OCI-LY1 (cell line): Measurements from ENCODE around the gene MAP4K4.

Source experiments
- H2AFZ ChIP-seq: fragments of 200-600 bp; sonication (generic), shearing (Covaris generic); 2 replicates; pipeline ENCODE4 v1.6.0; 2014; ENCODE audit warnings: antibody characterized with exemption, mild to moderate bottlenecking, low read length
- H3F3A ChIP-seq: fragments of 200-600 bp; sonication (generic), shearing (Covaris generic); 2 replicates; pipeline ENCODE4 v1.6.0; 2014; ENCODE audit warnings: mild to moderate bottlenecking, antibody characterized with exemption, low read length, moderate library complexity; ENCODE audit not compliant: insufficient read depth
- H3K27ac ChIP-seq: fragments of 200-600 bp; sonication (generic); 2 replicates; pipeline ENCODE4 v1.5.1; 2014; ENCODE audit warnings: low read length, mixed run types, mild to moderate bottlenecking, low read depth; ENCODE audit not compliant: poor library complexity, severe bottlenecking
- H3K27me3 ChIP-seq: fragments of 200-600 bp; sonication (generic); 2 replicates; pipeline ENCODE4 v1.6.0; 2014; ENCODE audit warnings: antibody characterized with exemption, mild to moderate bottlenecking, low read length, moderate library complexity; ENCODE audit not compliant: insufficient read depth
- H3K36me3 ChIP-seq: fragments of 200-600 bp; sonication (generic); 2 replicates; pipeline ENCODE4 v1.6.1; 2014; ENCODE audit warnings: mild to moderate bottlenecking, antibody characterized with exemption, low read length, moderate library complexity, mixed read lengths; ENCODE audit not compliant: insufficient read depth
- H3K4me1 ChIP-seq: fragments of 200-600 bp; sonication (generic); 2 replicates; pipeline ENCODE4 v1.5.1; 2014; ENCODE audit warnings: mild to moderate bottlenecking, low read length, moderate library complexity; ENCODE audit not compliant: insufficient read depth, severe bottlenecking
- H3K4me2 ChIP-seq: fragments of 200-600 bp; sonication (generic), shearing (Covaris generic); 2 replicates; pipeline ENCODE4 v1.6.1; 2014; ENCODE audit warnings: low read length
- H3K4me3 ChIP-seq: fragments of 200-600 bp; sonication (generic); 2 replicates; pipeline ENCODE4 v1.5.1; 2014; ENCODE audit warnings: low read length, low read depth, mild to moderate bottlenecking, mixed read lengths; ENCODE audit not compliant: poor library complexity, severe bottlenecking
- H3K79me2 ChIP-seq: fragments of 200-600 bp; shearing (Covaris generic); 2 replicates; pipeline ENCODE4 v1.6.1; 2016; ENCODE audit warnings: mixed run types, low read length, mixed read lengths; ENCODE audit not compliant: insufficient read depth
- H3K9ac ChIP-seq: fragments of 200-600 bp; sonication (generic), shearing (Covaris generic); 2 replicates; pipeline ENCODE4 v1.6.1; 2014; ENCODE audit warnings: mild to moderate bottlenecking, low read length, mixed read lengths
- H3K9me2 ChIP-seq: fragments of 200-600 bp; sonication (generic), shearing (Covaris generic); 2 replicates; pipeline ENCODE4 v1.6.1; 2014; ENCODE audit warnings: low read depth, mild to moderate bottlenecking, low read length, mixed read lengths
- H3K9me3 ChIP-seq: fragments of 200-600 bp; shearing (Covaris generic); 2 replicates; pipeline ENCODE4 v1.6.1; 2014; ENCODE audit warnings: low read length, mixed read lengths
- H4K20me1 ChIP-seq: fragments of 200-600 bp; sonication (generic), shearing (Covaris generic); 2 replicates; pipeline ENCODE4 v1.6.0; 2016; ENCODE audit warnings: mild to moderate bottlenecking, low read length; ENCODE audit not compliant: insufficient read depth
- EZH2 ChIP-seq: fragments of 200-600 bp; sonication (generic), shearing (Covaris generic); IDR thresholded peaks from 2 replicates; pipeline ENCODE4 v1.8.0; 2017; ENCODE audit warnings: borderline replicate concordance, mixed run types, mild to moderate bottlenecking, antibody characterized with exemption, low read length, moderate library complexity, mixed read lengths
- TF ChIP-seq, protein P1 (sequence below): fragments of 200-600 bp; sonication (generic), shearing (Covaris generic); IDR thresholded peaks from 2 replicates; pipeline ENCODE4 v1.5.1; 2017; ENCODE audit warnings: mild to moderate bottlenecking, antibody characterized with exemption, low read length, moderate library complexity, mixed read lengths

Gene MAP4K4

DNA sequence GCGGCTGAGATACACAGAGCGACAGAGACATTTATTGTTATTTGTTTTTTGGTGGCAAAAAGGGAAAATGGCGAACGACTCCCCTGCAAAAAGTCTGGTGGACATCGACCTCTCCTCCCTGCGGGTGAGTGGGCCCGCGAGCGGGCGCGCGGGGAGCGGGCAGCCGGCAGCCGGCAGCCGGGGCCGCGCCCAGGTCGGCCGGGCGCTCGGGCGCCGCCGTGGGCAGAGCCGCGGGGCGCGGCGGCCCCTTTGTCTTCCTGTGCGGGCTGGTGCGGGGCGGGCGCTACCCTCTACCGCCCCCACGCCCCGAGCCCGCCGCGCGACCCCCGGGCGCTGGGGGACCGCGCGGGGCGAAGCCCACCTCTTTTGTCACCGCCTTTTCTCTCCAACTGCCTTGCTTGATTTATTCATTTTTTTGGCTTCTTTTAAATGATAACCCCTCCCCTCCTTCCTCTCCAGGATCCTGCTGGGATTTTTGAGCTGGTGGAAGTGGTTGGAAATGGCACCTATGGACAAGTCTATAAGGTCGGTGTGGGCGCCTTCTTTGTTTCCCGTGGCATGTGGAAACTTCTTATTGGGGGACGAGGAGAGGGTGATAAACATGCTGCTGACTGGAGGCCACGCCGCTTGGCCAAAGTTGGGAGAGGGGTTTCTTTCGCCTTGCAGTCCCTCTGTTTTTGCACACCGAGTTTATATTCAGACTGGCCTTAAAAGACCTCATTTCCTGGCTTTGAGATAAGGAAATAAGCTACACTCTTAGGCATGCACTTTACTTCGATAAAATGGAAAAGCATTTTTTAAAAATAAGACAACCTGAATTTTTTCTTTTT is 722 bp downstream of the MAP4K4 start:
- H3F3A ChIP-seq = no peaks in the 10 kb centered on the region
- peak overlapping the region; percentile 69 for H3K9ac ChIP-seq
- 0 out of 2 replicates have a peak, but pooled peaks cover 5% of the 10 kb centered on the region for H3K27me3 ChIP-seq
- peaks cover 27% of the 10 kb centered on the region for H3K4me1 ChIP-seq
- peaks cover 40% of the 10 kb centered on the region for H3K79me2 ChIP-seq
- H3K4me2 ChIP-seq = peak overlapping the region; percentile 64
- H3K9me2 ChIP-seq = no peaks in the 10 kb centered on the region
- H3K36me3 ChIP-seq = peaks cover 13% of the 10 kb centered on the region
- TF ChIP-seq, protein P1, sequence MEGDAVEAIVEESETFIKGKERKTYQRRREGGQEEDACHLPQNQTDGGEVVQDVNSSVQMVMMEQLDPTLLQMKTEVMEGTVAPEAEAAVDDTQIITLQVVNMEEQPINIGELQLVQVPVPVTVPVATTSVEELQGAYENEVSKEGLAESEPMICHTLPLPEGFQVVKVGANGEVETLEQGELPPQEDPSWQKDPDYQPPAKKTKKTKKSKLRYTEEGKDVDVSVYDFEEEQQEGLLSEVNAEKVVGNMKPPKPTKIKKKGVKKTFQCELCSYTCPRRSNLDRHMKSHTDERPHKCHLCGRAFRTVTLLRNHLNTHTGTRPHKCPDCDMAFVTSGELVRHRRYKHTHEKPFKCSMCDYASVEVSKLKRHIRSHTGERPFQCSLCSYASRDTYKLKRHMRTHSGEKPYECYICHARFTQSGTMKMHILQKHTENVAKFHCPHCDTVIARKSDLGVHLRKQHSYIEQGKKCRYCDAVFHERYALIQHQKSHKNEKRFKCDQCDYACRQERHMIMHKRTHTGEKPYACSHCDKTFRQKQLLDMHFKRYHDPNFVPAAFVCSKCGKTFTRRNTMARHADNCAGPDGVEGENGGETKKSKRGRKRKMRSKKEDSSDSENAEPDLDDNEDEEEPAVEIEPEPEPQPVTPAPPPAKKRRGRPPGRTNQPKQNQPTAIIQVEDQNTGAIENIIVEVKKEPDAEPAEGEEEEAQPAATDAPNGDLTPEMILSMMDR = no peak
- TF ChIP-seq EZH2 = no peak
- H3K27ac ChIP-seq = peak overlapping the region; percentile 96
- 0 out of 2 replicates have a peak, but pooled peaks cover 4% of the 10 kb centered on the region for H3K9me3 ChIP-seq
- no peaks in the 10 kb centered on the region for H4K20me1 ChIP-seq
- peak overlapping the region; percentile 69 for H3K4me3 ChIP-seq
- no peak overlapping the region for H2AFZ ChIP-seq

DNA sequence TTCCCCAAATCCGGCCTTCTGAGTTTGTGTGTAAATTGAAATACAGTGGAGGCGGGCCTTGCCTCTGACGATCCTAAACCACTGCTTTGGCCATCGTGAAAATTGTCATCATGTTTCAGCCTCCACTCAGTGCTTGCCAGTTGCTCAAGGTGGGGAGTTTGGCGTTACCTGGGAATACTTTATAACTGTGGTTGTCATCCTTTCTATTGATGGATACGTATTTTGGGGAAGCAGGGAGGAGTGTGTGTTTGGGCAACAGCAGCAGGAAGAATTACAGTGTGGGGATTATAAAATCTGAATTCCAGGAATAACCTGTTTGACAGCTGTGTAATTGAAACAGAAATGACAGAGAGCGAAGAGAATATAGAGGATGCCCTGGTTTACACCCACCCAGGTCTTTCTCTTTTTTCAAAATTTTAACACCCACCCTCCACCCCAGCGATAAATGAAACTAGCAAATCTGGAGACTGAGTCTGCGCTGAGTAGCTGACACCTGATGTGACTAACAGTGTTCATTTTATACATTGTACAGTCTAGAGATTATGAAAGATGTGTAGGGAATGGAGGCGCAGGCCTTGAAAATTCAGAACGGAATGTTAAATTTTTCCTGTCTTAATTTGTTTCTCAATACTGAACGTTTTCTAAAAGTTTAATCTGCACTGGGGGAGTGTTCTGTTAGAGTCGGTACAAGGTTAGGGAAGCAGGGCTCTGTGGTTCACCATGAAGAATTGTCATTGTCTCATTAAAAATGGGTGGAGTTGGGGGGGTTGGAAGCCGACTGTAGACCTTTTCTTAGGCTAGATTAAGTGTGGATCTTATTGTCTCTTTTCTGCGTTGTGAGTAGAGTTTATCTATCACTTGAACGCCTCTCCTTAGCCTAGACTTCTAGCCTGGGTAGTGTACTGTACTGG is 1.6 kb downstream of the MAP4K4 start:
- H3K9ac ChIP-seq = peak overlapping the region; percentile 69
- H3F3A ChIP-seq = no peaks in the 10 kb centered on the region
- peaks cover 40% of the 10 kb centered on the region for H3K79me2 ChIP-seq

More for the DNA sequence above, 1.6 kb downstream of the MAP4K4 start:
- Histone ChIP-seq H4K20me1 (no peaks in the 10 kb centered on the region), H3K27me3 (0 out of 2 replicates have a peak, but pooled peaks cover 5% of the 10 kb centered on the region), H3K36me3 (peaks cover 13% of the 10 kb centered on the region), H3K9me3 (0 out of 2 replicates have a peak, but pooled peaks cover under 1% of the 10 kb centered on the region), H2AFZ (no peak overlapping the region), H3K27ac (peak overlapping the region; percentile 96), H3K4me2 (peak overlapping the region; percentile 64), H3K4me1 (peaks cover 36% of the 10 kb centered on the region), H3K4me3 (peak overlapping the region; percentile 69), H3K9me2 (no peaks in the 10 kb centered on the region)
- TF ChIP-seq EZH2 = no peak
- TF ChIP-seq, protein P1 = no peak
